Astrocyte (in vitro differentiated cells and primary cell): ENCODE data around the gene RBM44.

Experiments used
- CTCF ChIP-seq: IDR thresholded peaks from 2 replicates; pipeline ENCODE4 v1.5.1; 2011; ENCODE audit warnings: low read depth, mild to moderate bottlenecking, inconsistent platforms, low read length, moderate library complexity; ENCODE audit not compliant: insufficient read depth
- EZH2 ChIP-seq: IDR thresholded peaks from 2 replicates; pipeline ENCODE4 v1.6.1; 2012; ENCODE audit warnings: mild to moderate bottlenecking, low read length, inconsistent platforms; ENCODE audit not compliant: insufficient read depth

DNA sequence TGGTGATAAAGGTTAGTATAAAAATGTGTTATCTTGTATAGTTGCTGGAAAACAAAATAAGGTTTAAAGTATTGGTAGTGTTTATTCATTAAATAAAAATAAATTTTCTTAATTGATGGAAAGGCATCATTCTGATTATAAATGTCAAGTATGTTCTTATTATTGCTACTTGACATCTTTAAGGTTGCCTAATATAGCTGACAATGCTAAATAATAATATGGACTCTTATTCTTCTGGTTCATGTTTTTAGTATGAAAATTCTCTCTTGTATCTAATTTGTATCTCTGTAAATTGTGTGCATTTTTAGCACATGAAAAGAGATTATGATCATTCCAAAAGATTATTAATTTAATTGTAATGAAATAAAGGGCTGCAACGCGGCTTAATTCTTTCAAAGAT lies 25.0 kb downstream of the RBM44 start:
- no peak for TF ChIP-seq CTCF
- no peak for TF ChIP-seq EZH2
